HG02970 (cell line): Measurements from ENCODE around the gene CRYBA1.

Experiments
- ATAC-seq: cut with Tn5 transposase; IDR thresholded peaks from one replicate; pipeline ENCODE4 v1.9.1; 2021; ENCODE audit warnings: mild to moderate bottlenecking, moderate library complexity, moderate number of reproducible peaks; ENCODE audit not compliant: unreplicated experiment, low FRiP score

The CRYBA1 gene

GRCh38 chr17:29278692-29279091 is 32.0 kb downstream of the CRYBA1 start:
- ATAC-seq: no peak

- ATAC-seq: no peak
These were observed 32.9 kb downstream of the CRYBA1 start for GRCh38 chr17:29279397-29280070.

GRCh38 chr17:29283496-29283895 is 36.8 kb downstream of the CRYBA1 start:
- no peak for ATAC-seq

- ATAC-seq: no peak
These were observed 37.3 kb downstream of the CRYBA1 start for GRCh38 chr17:29283961-29284360.

- no peak for ATAC-seq
These were observed 43.2 kb downstream of the CRYBA1 start for GRCh38 chr17:29289852-29290251.

GRCh38 chr17:29291163-29291752 is 44.6 kb downstream of the CRYBA1 start:
- no peak for ATAC-seq

GRCh38 chr17:29292071-29292991 is 45.7 kb downstream of the CRYBA1 start:
- no peak for ATAC-seq

GRCh38 chr17:29292992-29293889 is 46.6 kb downstream of the CRYBA1 start:
- no peak for ATAC-seq

GRCh38 chr17:29293890-29294579 is 47.4 kb downstream of the CRYBA1 start, which contains the start of gene NUFIP2:
NUFIP2 (minus strand) TSS chr17:29294148; CDS start chr17:29294059, 89 bp downstream.
- peak; percentile 82 for ATAC-seq

- ATAC-seq: no peak
These were observed 47.9 kb downstream of the CRYBA1 start for GRCh38 chr17:29294580-29294900.

GRCh38 chr17:29295420-29295819 is 48.8 kb downstream of the CRYBA1 start:
- ATAC-seq: no peak

GRCh38 chr17:29299031-29299430 is 52.4 kb downstream of the CRYBA1 start:
- ATAC-seq: no peak

GRCh38 chr17:29303386-29303785 is 56.7 kb downstream of the CRYBA1 start:
- no peak for ATAC-seq
